ENCODE data around the gene AHCYL2. TPM values are rescaled to one million over a fixed set of nuclear protein-coding genes. Genes with fewer than 3 reads are reported as not detected.
"Not testable (repeated sequence)": the region's sequence is repeated elsewhere in the genome, so short reads cannot be mapped to it uniquely, and the experiment has no call there.

AHCYL2 gene
- total RNA-seq, 2 experiments from 2014 or later: 16.4 to 17.1 TPM

GRCh38 chr7:129348023-129348740 is 123.4 kb downstream of the AHCYL2 start:
- no peak overlapping the region for H3K27ac Mint-ChIP-seq
- no peak for DNase-seq
- POLR2A ChIA-PET: no interaction called here
- no peak overlapping the region for H3K4me3 Mint-ChIP-seq
- CTCF ChIA-PET: interaction anchor here (0.5 to 2.5 kb wide), 3 partner anchors 19 to 111 kb away, joined by 3 to 10 read pairs (median 7); no protein-coding TSS in a partner anchor
- H3K4me1 Mint-ChIP-seq (ENCODE audit: low read depth): peaks cover 25% of the 10 kb centered on the region
- no peaks in the 10 kb centered on the region for H3K36me3 Mint-ChIP-seq
- no peaks in the 10 kb centered on the region for H3K27me3 Mint-ChIP-seq
- intact Hi-C loops (cut with micrococcal nuclease): loop anchor here (10.0 kb wide), 2 partner anchors 287 to 667 kb away; no protein-coding TSS in a partner anchor
- no peaks in the 10 kb centered on the region for H3K9me3 Mint-ChIP-seq

GRCh38 chr7:129351320-129351719 is 126.5 kb downstream of the AHCYL2 start:
- Mint-ChIP-seq H3K36me3 (no peaks in the 10 kb centered on the region), H3K4me1 (ENCODE audit: low read depth) (peaks cover 4% of the 10 kb centered on the region), H3K4me3 (no peak overlapping the region), H3K27me3 (no peaks in the 10 kb centered on the region), H3K27ac (no peak overlapping the region), H3K9me3 (no peaks in the 10 kb centered on the region)
- ChIA-PET CTCF (interaction anchor here (1.4 kb wide), 1 partner anchor 8 kb away, joined by 4 read pairs; no protein-coding TSS in a partner anchor), POLR2A (no interaction called here)
- intact Hi-C loops (cut with micrococcal nuclease): no loop called here
- no peak for DNase-seq

GRCh38 chr7:129353104-129353503 is 128.3 kb downstream of the AHCYL2 start:
- not testable (repeated sequence) for H3K27me3 Mint-ChIP-seq
- CTCF ChIA-PET: interaction anchor here (2.4 to 4.2 kb wide), 2 partner anchors 10 to 15 kb away, joined by 11 to 19 read pairs; no protein-coding TSS in a partner anchor

GRCh38 chr7:129354428-129355157 is 129.8 kb downstream of the AHCYL2 start:
- intact Hi-C loops (cut with micrococcal nuclease): no loop called here
- CTCF ChIA-PET: interaction anchor here (1.0 to 4.2 kb wide), 3 partner anchors 12 to 16 kb away, joined by 3 to 19 read pairs (median 11); no protein-coding TSS in a partner anchor
- Mint-ChIP-seq H3K4me1 (ENCODE audit: low read depth) (peaks cover 4% of the 10 kb centered on the region), H3K4me3 (no peak overlapping the region), H3K36me3 (no peaks in the 10 kb centered on the region), H3K27ac (no peak overlapping the region), H3K9me3 (no peaks in the 10 kb centered on the region), H3K27me3 (no peaks in the 10 kb centered on the region)
- DNase-seq: no peak
- POLR2A ChIA-PET: interaction anchor here (1.0 kb wide), 1 partner anchor 485 kb away, joined by 3 read pairs; no protein-coding TSS in a partner anchor

More at GRCh38 chr7:129353104-129353503, 128.3 kb downstream of the AHCYL2 start:
- H3K4me3 Mint-ChIP-seq; H3K27ac Mint-ChIP-seq; H3K4me1 Mint-ChIP-seq (ENCODE audit: low read depth); POLR2A ChIA-PET; intact Hi-C loops (cut with micrococcal nuclease); H3K9me3 Mint-ChIP-seq; DNase-seq; H3K36me3 Mint-ChIP-seq: not testable (repeated sequence)

GRCh38 chr7:129356176-129356575 is 131.3 kb downstream of the AHCYL2 start:
- POLR2A ChIA-PET: no interaction called here
- no peaks in the 10 kb centered on the region for H3K9me3 Mint-ChIP-seq
- no peak for DNase-seq
- no peak overlapping the region for H3K4me3 Mint-ChIP-seq
- H3K36me3 Mint-ChIP-seq: no peaks in the 10 kb centered on the region
- no peaks in the 10 kb centered on the region for H3K27me3 Mint-ChIP-seq
- peaks cover 6% of the 10 kb centered on the region for H3K4me1 Mint-ChIP-seq (ENCODE audit: low read depth)
- CTCF ChIA-PET: interaction anchor here (4.2 kb wide), 1 partner anchor 11 kb away, joined by 19 read pairs; no protein-coding TSS in a partner anchor
- no peak overlapping the region for H3K27ac Mint-ChIP-seq
- intact Hi-C loops (cut with micrococcal nuclease): no loop called here

GRCh38 chr7:129359176-129359575 is 134.3 kb downstream of the AHCYL2 start:
- no peaks in the 10 kb centered on the region for H3K9me3 Mint-ChIP-seq

GRCh38 chr7:129359638-129360037 is 134.8 kb downstream of the AHCYL2 start:
- ChIA-PET CTCF (interaction anchor here (1.2 to 3.1 kb wide), 5 partner anchors 8 to 141 kb away, joined by 5 to 25 read pairs (median 6); no protein-coding TSS in a partner anchor), POLR2A (no interaction called here)
- H3K4me1 Mint-ChIP-seq (ENCODE audit: low read depth): peaks cover 3% of the 10 kb centered on the region
- no peaks in the 10 kb centered on the region for H3K27me3 Mint-ChIP-seq
- H3K27ac Mint-ChIP-seq: no peak overlapping the region
- no peaks in the 10 kb centered on the region for H3K36me3 Mint-ChIP-seq
- no peak overlapping the region for H3K4me3 Mint-ChIP-seq
- intact Hi-C loops (cut with micrococcal nuclease): no loop called here
- H3K9me3 Mint-ChIP-seq: no peaks in the 10 kb centered on the region
- DNase-seq: no peak

More at GRCh38 chr7:129359176-129359575, 134.3 kb downstream of the AHCYL2 start:
- intact Hi-C loops (cut with micrococcal nuclease): no loop called here
- Mint-ChIP-seq H3K36me3 (no peaks in the 10 kb centered on the region), H3K4me1 (ENCODE audit: low read depth) (peaks cover 3% of the 10 kb centered on the region), H3K4me3 (no peak overlapping the region), H3K27ac (no peak overlapping the region), H3K27me3 (no peaks in the 10 kb centered on the region)
- POLR2A ChIA-PET: no interaction called here
- no peak for DNase-seq
- CTCF ChIA-PET: interaction anchor here (0.6 to 3.1 kb wide), 6 partner anchors 8 to 140 kb away, joined by 3 to 25 read pairs (median 6); no protein-coding TSS in a partner anchor

- H3K4me1 Mint-ChIP-seq (ENCODE audit: low read depth): peaks cover 5% of the 10 kb centered on the region
- no peaks in the 10 kb centered on the region for H3K9me3 Mint-ChIP-seq
- H3K4me3 Mint-ChIP-seq: no peak overlapping the region
- H3K36me3 Mint-ChIP-seq: no peaks in the 10 kb centered on the region
- CTCF ChIA-PET: interaction anchor here (0.9 to 1.0 kb wide), 3 partner anchors 9 to 110 kb away, joined by 3 read pairs; no protein-coding TSS in a partner anchor
- no peak for DNase-seq
- POLR2A ChIA-PET: no interaction called here
- H3K27ac Mint-ChIP-seq: no peak overlapping the region
- no peaks in the 10 kb centered on the region for H3K27me3 Mint-ChIP-seq
- intact Hi-C loops (cut with micrococcal nuclease): no loop called here
Observed at GRCh38 chr7:129361771-129362170, 136.9 kb downstream of the AHCYL2 start.

- CTCF ChIA-PET: interaction anchor here (0.9 to 1.2 kb wide), 4 partner anchors 8 to 116 kb away, joined by 3 to 4 read pairs (median 3); no protein-coding TSS in a partner anchor
- no peaks in the 10 kb centered on the region for H3K9me3 Mint-ChIP-seq
- POLR2A ChIA-PET: no interaction called here
- H3K36me3 Mint-ChIP-seq: no peaks in the 10 kb centered on the region
- intact Hi-C loops (cut with micrococcal nuclease): no loop called here
- no peak overlapping the region for H3K27ac Mint-ChIP-seq
- no peak for DNase-seq
- H3K27me3 Mint-ChIP-seq: no peaks in the 10 kb centered on the region
- H3K4me3 Mint-ChIP-seq: no peak overlapping the region
- H3K4me1 Mint-ChIP-seq (ENCODE audit: low read depth): peaks cover 10% of the 10 kb centered on the region
Observed at GRCh38 chr7:129362496-129362895, 137.7 kb downstream of the AHCYL2 start.

GRCh38 chr7:129367349-129367699 is 142.5 kb downstream of the AHCYL2 start:
- H3K27ac Mint-ChIP-seq: peak overlapping the region; percentile 84
- peaks cover 35% of the 10 kb centered on the region for H3K4me1 Mint-ChIP-seq (ENCODE audit: low read depth)
- ChIA-PET POLR2A (interaction anchor here (1.0 to 2.0 kb wide), 6 partner anchors 13 to 244 kb away, joined by 3 to 14 read pairs (median 4); partner anchors contain the start of genes NRF1 and STRIP2), CTCF (interaction anchor here (0.6 to 4.6 kb wide), 55 partner anchors 9 to 646 kb away, joined by 3 to 145 read pairs (median 5); partner anchors contain the start of genes NRF1 and STRIP2)
- no peaks in the 10 kb centered on the region for H3K36me3 Mint-ChIP-seq
- no peaks in the 10 kb centered on the region for H3K9me3 Mint-ChIP-seq
- DNase-seq: no peak
- intact Hi-C loops (cut with micrococcal nuclease): loop anchor here (1.0 to 5.0 kb wide), 3 partner anchors 23 to 460 kb away; no protein-coding TSS in a partner anchor
- peak overlapping the region; percentile 7 for H3K4me3 Mint-ChIP-seq
- no peaks in the 10 kb centered on the region for H3K27me3 Mint-ChIP-seq

- ChIA-PET CTCF (interaction anchor here (0.6 to 4.6 kb wide), 62 partner anchors 9 to 645 kb away, joined by 3 to 145 read pairs (median 4); partner anchors contain the start of genes NRF1 and STRIP2), POLR2A (interaction anchor here (0.6 to 2.0 kb wide), 11 partner anchors 9 to 244 kb away, joined by 3 to 14 read pairs (median 3); partner anchors contain the start of genes NRF1 and STRIP2)
- Mint-ChIP-seq H3K36me3 (no peaks in the 10 kb centered on the region), H3K4me3 (peak overlapping the region; percentile 52), H3K27ac (peak overlapping the region; percentile 84), H3K27me3 (no peaks in the 10 kb centered on the region), H3K4me1 (ENCODE audit: low read depth) (peaks cover 39% of the 10 kb centered on the region), H3K9me3 (no peaks in the 10 kb centered on the region)
- intact Hi-C loops (cut with micrococcal nuclease): loop anchor here (1.0 to 5.0 kb wide), 10 partner anchors 8 to 459 kb away; no protein-coding TSS in a partner anchor
- DNase-seq: peak; percentile 90
Observed at GRCh38 chr7:129367700-129368388, 143.0 kb downstream of the AHCYL2 start.

Measured in activated CD4-positive, alpha-beta memory T cell treated with anti-CD3 and anti-CD28 coated beads for 36 hours (primary cell).